ENCODE measurements around the gene MYB. TPM values are rescaled to one million over a fixed set of nuclear protein-coding genes. Genes with fewer than 3 reads are reported as not detected.
"Not testable (repeated sequence)": the region's sequence is repeated elsewhere in the genome, so short reads cannot be mapped to it uniquely, and the experiment has no call there.

The MYB gene
- total RNA-seq (84.7 TPM), polyA plus RNA-seq (42.1 TPM)
- long read RNA-seq, donor 1, partial matches to known transcripts = 0 of 1 reads
- long read RNA-seq, donor 1, other reads (novel, unspliced or antisense) = 0 of 1 reads
- long read RNA-seq, donor 2 = 0 reads
- long read RNA-seq, donor 3, transcript MYB-205 (15 exons, 3,302 nt) = major isoform, 18 of 42 reads
- long read RNA-seq, donor 3, partial matches to known transcripts = 23 of 42 reads
- long read RNA-seq, donor 3, other reads (novel, unspliced or antisense) = 0 of 42 reads
- long read RNA-seq, donor 4, partial matches to known transcripts = 33 of 36 reads
- long read RNA-seq, donor 4, other reads (novel, unspliced or antisense) = 0 of 36 reads
- long read RNA-seq, donor 5, transcript MYB-205 (15 exons, 3,302 nt) = major isoform, 11 of 37 reads
- long read RNA-seq, donor 5, partial matches to known transcripts = 25 of 37 reads
- long read RNA-seq, donor 5, other reads (novel, unspliced or antisense) = 0 of 37 reads
- long read RNA-seq, donor 6, transcript MYB-205 (15 exons, 3,302 nt) = major isoform, 10 of 69 reads
- long read RNA-seq, donor 6, partial matches to known transcripts = 55 of 69 reads
- long read RNA-seq, donor 6, other reads (novel, unspliced or antisense) = 0 of 69 reads
- long read RNA-seq, donor 7, transcript MYB-205 (15 exons, 3,302 nt) = major isoform, 9 of 33 reads
- long read RNA-seq, donor 7, partial matches to known transcripts = 21 of 33 reads
- long read RNA-seq, donor 7, other reads (novel, unspliced or antisense) = 0 of 33 reads
- long read RNA-seq, donor 8, partial matches to known transcripts = 11 of 15 reads
- long read RNA-seq, donor 8, other reads (novel, unspliced or antisense) = 0 of 15 reads
- long read RNA-seq, donor 9, transcript MYB-205 (15 exons, 3,302 nt) = major isoform, 5 of 29 reads
- long read RNA-seq, donor 9, partial matches to known transcripts = 22 of 29 reads
- long read RNA-seq, donor 9, other reads (novel, unspliced or antisense) = 0 of 29 reads
- long read RNA-seq, donor 10, transcript MYB-205 (15 exons, 3,302 nt) = major isoform, 9 of 35 reads
- long read RNA-seq, donor 10, partial matches to known transcripts = 25 of 35 reads
- long read RNA-seq, donor 10, other reads (novel, unspliced or antisense) = 0 of 35 reads

- peaks cover 17 to 36% of the 10 kb centered on the region in 2 donors for H3K4me1 ChIP-seq (ENCODE audit: control insufficient read depth in 2 of 2, insufficient read depth in 2 of 2, low read length in 2 of 2)
- peaks cover 0 to 6% of the 10 kb centered on the region in 2 donors for H3K36me3 ChIP-seq (ENCODE audit: control insufficient read depth in 2 of 2, insufficient read depth in 2 of 2, low read length in 1 of 2)
- WGBS = under 1% methylated on average over 75 of the region's 75 CpGs
- peak within 1 kb of the TSS; percentile 95 to 97 for H3K27ac ChIP-seq (ENCODE audit: low read depth in 1 of 2, low read length in 1 of 2)
- H3K27me3 ChIP-seq (ENCODE audit: control insufficient read depth in 2 of 2, insufficient read depth in 1 of 2, low read length in 1 of 2) = no peaks in the 10 kb centered on the region
- H3K4me3 ChIP-seq (ENCODE audit: low read length in 2 of 2) = peak within 1 kb of the TSS; percentile 88 to 95
- peak; percentile 64 to 92 (median 70) for DNase-seq (ENCODE audit: low read depth in 6 of 9, low spot score in 9 of 9)
- no peaks in the 10 kb centered on the region for H3K9me3 ChIP-seq (ENCODE audit: control insufficient read depth in 2 of 2, insufficient read depth in 1 of 2, low read length in 1 of 2)
These were observed at the start of gene MYB for GRCh38 chr6:135180542-135181332. TSS of gene MYB (plus strand) at chr6:135181308. CDS start at chr6:135181514, 206 bp downstream.

DNA sequence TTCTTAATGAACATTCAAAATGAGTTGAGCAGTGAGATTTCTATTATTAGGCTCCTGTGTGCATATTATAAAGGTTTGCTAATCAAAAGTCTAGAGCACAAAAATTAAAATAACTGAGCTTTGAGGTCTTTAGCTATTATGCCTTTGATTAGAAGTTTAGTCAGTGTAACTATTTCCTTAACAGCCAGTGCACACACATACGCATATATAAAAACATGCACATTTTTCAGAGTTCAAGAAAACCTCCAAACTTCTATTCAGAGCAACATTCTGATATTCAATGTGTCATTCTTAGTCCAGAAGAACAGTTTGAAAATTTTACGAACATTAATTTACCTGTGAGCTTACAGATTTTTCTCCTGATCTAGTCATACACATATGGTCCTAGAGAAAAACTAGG lies 48.3 kb upstream of the MYB start:
- H3K4me3 ChIP-seq (ENCODE audit: low read length in 2 of 2) = no peak overlapping the region
- DNase-seq (ENCODE audit: low read depth in 6 of 9, low spot score in 9 of 9) = no peak
- H3K36me3 ChIP-seq (ENCODE audit: control insufficient read depth in 2 of 2, insufficient read depth in 2 of 2, low read length in 1 of 2) = peaks cover 0 to 2% of the 10 kb centered on the region in 2 donors
- H3K9me3 ChIP-seq (ENCODE audit: control insufficient read depth in 2 of 2, insufficient read depth in 1 of 2, low read length in 1 of 2) = no peaks in the 10 kb centered on the region
- 96% methylated on average over 2 of the region's 2 CpGs for WGBS
- H3K27ac ChIP-seq (ENCODE audit: low read depth in 1 of 2, low read length in 1 of 2) = no peak overlapping the region
- peaks cover 18 to 36% of the 10 kb centered on the region in 2 donors for H3K4me1 ChIP-seq (ENCODE audit: control insufficient read depth in 2 of 2, insufficient read depth in 2 of 2, low read length in 2 of 2)
- no peaks in the 10 kb centered on the region for H3K27me3 ChIP-seq (ENCODE audit: control insufficient read depth in 2 of 2, insufficient read depth in 1 of 2, low read length in 1 of 2)

GRCh38 chr6:135135835-135136234 lies 45.3 kb upstream of the MYB start:
- Histone ChIP-seq H3K4me3 (ENCODE audit: low read length in 2 of 2) (no peak overlapping the region), H3K4me1 (ENCODE audit: control insufficient read depth in 2 of 2, insufficient read depth in 2 of 2, low read length in 2 of 2) (peaks cover 3 to 15% of the 10 kb centered on the region in 2 donors), H3K36me3 (ENCODE audit: control insufficient read depth in 2 of 2, insufficient read depth in 2 of 2, low read length in 1 of 2) (no peaks in the 10 kb centered on the region), H3K27me3 (ENCODE audit: control insufficient read depth in 2 of 2, insufficient read depth in 1 of 2, low read length in 1 of 2) (no peaks in the 10 kb centered on the region), H3K27ac (ENCODE audit: low read depth in 1 of 2, low read length in 1 of 2) (peak overlapping the region in 1 of 2 donors; percentile 7), H3K9me3 (ENCODE audit: control insufficient read depth in 2 of 2, insufficient read depth in 1 of 2, low read length in 1 of 2) (no peaks in the 10 kb centered on the region)
- DNase-seq (ENCODE audit: low read depth in 6 of 9, low spot score in 9 of 9) = no peak
- 95% methylated on average over 4 of the region's 4 CpGs for WGBS

DNA sequence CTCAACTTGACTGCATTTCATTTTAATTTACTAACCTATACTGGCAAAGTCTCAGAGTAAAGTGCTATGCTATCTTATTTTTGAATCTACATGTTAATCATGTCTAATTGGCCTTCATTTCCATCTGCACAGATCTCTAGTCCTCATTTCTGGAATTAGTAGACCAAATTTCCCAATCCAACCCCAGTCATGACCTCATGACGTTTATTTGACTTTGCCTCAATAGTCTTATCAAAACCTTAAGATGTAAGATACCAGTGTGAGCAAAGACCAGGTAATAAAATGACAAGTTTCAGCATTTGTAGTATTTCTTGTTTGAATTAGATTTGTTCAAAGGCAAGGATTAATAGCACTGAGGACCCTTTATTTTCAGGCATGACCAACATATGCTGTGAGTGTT lies 43.3 kb upstream of the MYB start:
- Histone ChIP-seq H3K4me1 (ENCODE audit: control insufficient read depth in 2 of 2, insufficient read depth in 2 of 2, low read length in 2 of 2) (peaks cover 9 to 23% of the 10 kb centered on the region in 2 donors), H3K4me3 (ENCODE audit: low read length in 2 of 2) (no peak overlapping the region), H3K27ac (ENCODE audit: low read depth in 1 of 2, low read length in 1 of 2) (no peak overlapping the region), H3K27me3 (ENCODE audit: control insufficient read depth in 2 of 2, insufficient read depth in 1 of 2, low read length in 1 of 2) (no peaks in the 10 kb centered on the region), H3K9me3 (ENCODE audit: control insufficient read depth in 2 of 2, insufficient read depth in 1 of 2, low read length in 1 of 2) (no peaks in the 10 kb centered on the region), H3K36me3 (ENCODE audit: control insufficient read depth in 2 of 2, insufficient read depth in 2 of 2, low read length in 1 of 2) (no peaks in the 10 kb centered on the region)
- no peak for DNase-seq (ENCODE audit: low read depth in 6 of 9, low spot score in 9 of 9)
- WGBS = 95% methylated on average over 1 of the region's 1 CpG

- H3K27ac ChIP-seq (ENCODE audit: low read depth in 1 of 2, low read length in 1 of 2) = no peak overlapping the region
- WGBS = 96% methylated on average over 4 of the region's 4 CpGs
- no peaks in the 10 kb centered on the region for H3K36me3 ChIP-seq (ENCODE audit: control insufficient read depth in 2 of 2, insufficient read depth in 2 of 2, low read length in 1 of 2)
- H3K4me3 ChIP-seq (ENCODE audit: low read length in 2 of 2) = no peak overlapping the region
- peaks cover 13 to 33% of the 10 kb centered on the region in 2 donors for H3K4me1 ChIP-seq (ENCODE audit: control insufficient read depth in 2 of 2, insufficient read depth in 2 of 2, low read length in 2 of 2)
- H3K27me3 ChIP-seq (ENCODE audit: control insufficient read depth in 2 of 2, insufficient read depth in 1 of 2, low read length in 1 of 2) = no peaks in the 10 kb centered on the region
- no peak for DNase-seq (ENCODE audit: low read depth in 6 of 9, low spot score in 9 of 9)
- H3K9me3 ChIP-seq (ENCODE audit: control insufficient read depth in 2 of 2, insufficient read depth in 1 of 2, low read length in 1 of 2) = no peaks in the 10 kb centered on the region
These were observed 39.9 kb upstream of the MYB start for GRCh38 chr6:135141182-135141581.

- Histone ChIP-seq H3K4me1 (ENCODE audit: control insufficient read depth in 2 of 2, insufficient read depth in 2 of 2, low read length in 2 of 2) (peaks cover 13 to 37% of the 10 kb centered on the region in 2 donors), H3K36me3 (ENCODE audit: control insufficient read depth in 2 of 2, insufficient read depth in 2 of 2, low read length in 1 of 2) (no peaks in the 10 kb centered on the region), H3K27ac (ENCODE audit: low read depth in 1 of 2, low read length in 1 of 2) (peak overlapping the region in 1 of 2 donors; percentile 34), H3K27me3 (ENCODE audit: control insufficient read depth in 2 of 2, insufficient read depth in 1 of 2, low read length in 1 of 2) (no peaks in the 10 kb centered on the region), H3K9me3 (ENCODE audit: control insufficient read depth in 2 of 2, insufficient read depth in 1 of 2, low read length in 1 of 2) (no peaks in the 10 kb centered on the region), H3K4me3 (ENCODE audit: low read length in 2 of 2) (no peak overlapping the region)
- no peak for DNase-seq (ENCODE audit: low read depth in 6 of 9, low spot score in 9 of 9)
These were observed 39.4 kb upstream of the MYB start for GRCh38 chr6:135141728-135142127.

DNA sequence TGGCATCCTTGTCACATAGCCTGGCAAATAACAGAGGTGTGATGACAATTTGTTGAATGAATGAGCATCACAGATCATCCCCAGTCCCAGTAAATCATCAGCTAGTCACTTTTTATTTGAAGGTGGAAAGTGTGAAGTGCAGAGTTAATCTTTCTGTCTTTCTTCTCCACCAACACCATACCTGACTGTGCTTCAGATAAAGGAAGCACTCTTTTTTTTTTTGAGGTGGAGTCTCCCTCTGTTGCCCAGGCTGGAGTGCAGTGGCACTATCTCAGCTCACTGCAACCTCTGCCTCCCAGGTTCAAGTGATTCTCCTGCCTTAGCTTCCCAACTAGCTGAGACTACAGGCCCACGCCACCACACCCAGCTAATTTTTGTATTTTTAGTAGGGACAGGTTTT lies 38.9 kb upstream of the MYB start:
- not testable (repeated sequence) for H3K4me3 ChIP-seq (ENCODE audit: low read length in 2 of 2); DNase-seq (ENCODE audit: low read depth in 6 of 9, low spot score in 9 of 9); H3K36me3 ChIP-seq (ENCODE audit: control insufficient read depth in 2 of 2, insufficient read depth in 2 of 2, low read length in 1 of 2); H3K27me3 ChIP-seq (ENCODE audit: control insufficient read depth in 2 of 2, insufficient read depth in 1 of 2, low read length in 1 of 2); H3K9me3 ChIP-seq (ENCODE audit: control insufficient read depth in 2 of 2, insufficient read depth in 1 of 2, low read length in 1 of 2)
- WGBS = 100% methylated on average over 1 of the region's 1 CpG
- Histone ChIP-seq H3K27ac (ENCODE audit: low read depth in 1 of 2, low read length in 1 of 2) (peak overlapping the region in 1 of 2 donors; percentile 34), H3K4me1 (ENCODE audit: control insufficient read depth in 2 of 2, insufficient read depth in 2 of 2, low read length in 2 of 2) (peaks cover 10 to 34% of the 10 kb centered on the region in 2 donors)

- Histone ChIP-seq H3K27ac (ENCODE audit: low read depth in 1 of 2, low read length in 1 of 2) (peak overlapping the region in 1 of 2 donors; percentile 76), H3K27me3 (ENCODE audit: control insufficient read depth in 2 of 2, insufficient read depth in 1 of 2, low read length in 1 of 2) (no peaks in the 10 kb centered on the region), H3K4me3 (ENCODE audit: low read length in 2 of 2) (no peak overlapping the region), H3K4me1 (ENCODE audit: control insufficient read depth in 2 of 2, insufficient read depth in 2 of 2, low read length in 2 of 2) (peaks cover 14 to 36% of the 10 kb centered on the region in 2 donors), H3K36me3 (ENCODE audit: control insufficient read depth in 2 of 2, insufficient read depth in 2 of 2, low read length in 1 of 2) (no peaks in the 10 kb centered on the region), H3K9me3 (ENCODE audit: control insufficient read depth in 2 of 2, insufficient read depth in 1 of 2, low read length in 1 of 2) (no peaks in the 10 kb centered on the region)
- WGBS = 27% methylated on average over 4 of the region's 4 CpGs
- DNase-seq (ENCODE audit: low read depth in 6 of 9, low spot score in 9 of 9) = no peak
These were observed 36.4 kb upstream of the MYB start for GRCh38 chr6:135144673-135145062.

Measured in thymus (tissue), 14 donors.